IgD-negative memory B cell (primary cell): ENCODE results near the gene RBM12. TPM values are rescaled to one million over a fixed set of nuclear protein-coding genes. Genes with fewer than 3 reads are reported as not detected.

Experiments
- polyA plus RNA-seq: library from polyadenylated mRNA; unstranded; fragments of 300-500 nt; fragmentation: Illumina TruSeq; gene quantifications from one replicate; pipeline ENCODE4 v1.2.3, GENCODE V29; 2021

The RBM12 gene
- polyA plus RNA-seq, 1 donor from 2014 or later: 36.9 TPM

Other genes starting within 250 kb of the RBM12 start
- gene GDF5, start 226.7 kb downstream of the RBM12 start, polyA plus RNA-seq: not detected
- 23.1 TPM for gene CEP250, start 209.3 kb downstream of the RBM12 start, polyA plus RNA-seq
- not detected for gene C20orf173, start 135.2 kb downstream of the RBM12 start, polyA plus RNA-seq
- gene ERGIC3, start 122.8 kb downstream of the RBM12 start, polyA plus RNA-seq: 119 TPM
- 1.9 TPM for gene SPAG4, start 49.1 kb downstream of the RBM12 start, polyA plus RNA-seq
- 306 TPM for gene CPNE1, start within 50 bp of the RBM12 start, polyA plus RNA-seq
- gene NFS1, start 34.5 kb upstream of the RBM12 start, polyA plus RNA-seq: 18.1 TPM
- 323 TPM for gene ROMO1, start 34.5 kb upstream of the RBM12 start, polyA plus RNA-seq
- gene RBM39, start 77.4 kb upstream of the RBM12 start, polyA plus RNA-seq: 191 TPM
- gene PHF20, start 107.1 kb upstream of the RBM12 start, polyA plus RNA-seq: 107 TPM